Stimulated activated CD8-positive, alpha-beta memory T cell treated with anti-CD3 and anti-CD28 coated beads, Interleukin-12 subunit alpha, Interleukin-12 subunit beta, amount 100 ng/mL, for 4 hours (primary cell): ENCODE measurements around the gene METTL1.
"Not testable (repeated sequence)": the region's sequence is repeated elsewhere in the genome, so short reads cannot be mapped to it uniquely, and the experiment has no call there.

Source experiments
- DNase-seq: peaks from one replicate; pipeline ENCODE4 v3.0.0-alpha.2; 2020; ENCODE audit warnings: low read depth

METTL1 gene

DNA sequence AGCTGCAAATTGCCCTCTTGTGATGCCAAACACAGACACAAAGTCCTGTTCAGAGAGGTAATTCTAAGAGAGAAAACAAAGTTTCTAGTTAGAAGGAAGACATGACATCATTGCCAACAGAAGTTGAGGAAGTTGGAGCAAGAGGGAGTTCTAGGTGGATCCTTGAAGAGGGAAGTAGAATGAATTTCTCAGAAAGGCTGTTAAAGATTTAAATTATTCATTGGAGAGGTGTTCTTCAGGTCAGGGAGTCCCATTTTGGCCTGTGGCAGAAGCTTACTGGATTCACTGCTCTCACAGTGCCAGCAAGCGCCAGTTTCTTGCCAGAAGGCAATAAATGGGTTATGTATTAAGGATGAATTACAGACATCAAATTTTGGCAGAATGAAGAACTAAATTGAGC is 26.0 kb upstream of the METTL1 start:
- DNase-seq = no peak

- no peak for DNase-seq
Observed at GRCh38 chr12:57796996-57797395, 25.1 kb upstream of the METTL1 start.

DNA sequence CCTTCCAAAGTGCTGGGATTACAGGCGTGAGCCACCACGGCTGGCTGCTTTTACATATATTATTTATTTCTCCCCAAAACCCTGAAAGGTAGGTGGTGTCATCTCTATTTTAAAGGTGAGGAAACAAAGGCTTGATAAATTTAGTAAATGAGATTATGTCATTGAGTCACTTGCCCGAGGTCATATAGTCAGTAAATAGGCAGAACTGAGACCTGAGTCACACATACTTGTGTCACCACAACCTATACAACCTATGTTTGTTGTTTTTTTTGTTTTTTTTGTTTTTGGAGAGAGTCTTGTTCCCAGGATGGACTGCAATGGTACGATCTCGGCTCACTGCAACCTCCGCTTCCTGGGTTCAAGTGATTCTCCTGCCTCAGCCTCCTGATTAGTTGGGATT is 23.4 kb upstream of the METTL1 start:
- DNase-seq = no peak

DNA sequence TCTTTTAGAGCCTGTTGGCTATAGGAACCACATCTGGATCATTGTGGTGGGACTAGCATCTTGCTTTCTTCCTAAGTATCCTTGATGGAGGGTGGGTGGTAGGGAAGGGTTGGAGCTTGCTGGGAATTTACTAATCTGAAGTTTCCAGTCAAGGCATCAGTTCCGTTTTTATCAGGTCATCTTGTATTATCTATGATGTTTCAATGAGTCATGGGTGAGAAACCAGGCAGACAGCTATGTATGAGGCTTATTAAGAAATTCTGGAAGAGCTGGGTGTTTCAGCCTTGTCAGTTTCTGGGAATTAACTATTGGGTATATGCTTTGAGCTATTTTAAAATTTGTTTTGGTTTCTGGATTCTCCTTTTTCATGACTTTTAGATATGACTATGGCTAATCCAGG is 22.0 kb upstream of the METTL1 start:
- no peak for DNase-seq

- DNase-seq = no peak
Observed at GRCh38 chr12:57783861-57784260, 12.0 kb upstream of the METTL1 start.

DNA sequence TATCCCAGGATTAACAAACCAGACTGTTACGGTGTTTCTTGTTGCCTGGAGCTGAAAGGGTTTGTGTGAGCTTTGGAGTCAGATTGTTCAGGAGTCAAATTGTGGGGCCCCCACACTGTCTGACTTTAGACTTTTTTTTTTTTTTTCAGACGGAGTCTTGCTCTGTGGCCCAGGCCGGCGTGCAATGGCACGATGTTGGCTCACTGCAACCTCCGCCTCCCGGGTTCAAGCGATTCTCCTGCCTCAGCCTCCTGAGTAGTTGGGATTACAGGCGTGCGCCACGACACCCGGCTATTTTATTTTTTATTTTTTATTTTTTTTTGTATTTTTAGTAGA is 11.5 kb upstream of the METTL1 start:
- DNase-seq = no peak

GRCh38 chr12:57782608-57783465 is 10.9 kb upstream of the METTL1 start, which contains the start of gene TSFM:
TSS of gene TSFM (plus strand) at chr12:57782787. CDS start at chr12:57782802, 15 bp downstream.
- peak; percentile 92 for DNase-seq

DNA sequence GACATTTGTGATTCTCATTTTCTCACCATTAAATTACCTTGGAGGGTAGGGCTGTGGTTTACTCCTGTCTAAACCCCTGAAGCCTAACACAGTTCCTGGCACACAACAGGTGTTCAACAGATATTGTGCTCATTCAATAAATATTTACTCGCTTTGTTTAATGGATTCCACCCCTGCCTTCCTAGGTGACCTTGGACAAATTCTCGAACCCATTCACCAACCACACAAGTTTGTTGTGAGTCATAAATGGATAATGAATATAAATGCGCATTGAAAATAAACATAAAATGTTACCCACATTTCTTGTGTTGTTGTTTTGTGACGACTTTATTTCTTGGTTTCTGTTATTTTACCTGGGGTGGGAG is 10.3 kb upstream of the METTL1 start:
- no peak for DNase-seq

GRCh38 chr12:57781801-57782200 is 9.9 kb upstream of the METTL1 start:
- no peak for DNase-seq

- no peak for DNase-seq
Observed at GRCh38 chr12:57781244-57781643, 9.3 kb upstream of the METTL1 start.

GRCh38 chr12:57780284-57780897 is 8.5 kb upstream of the METTL1 start:
- no peak for DNase-seq

- DNase-seq = no peak
Observed at GRCh38 chr12:57779736-57780135, 7.8 kb upstream of the METTL1 start.

GRCh38 chr12:57777911-57778310 is 6.0 kb upstream of the METTL1 start:
- no peak for DNase-seq

DNA sequence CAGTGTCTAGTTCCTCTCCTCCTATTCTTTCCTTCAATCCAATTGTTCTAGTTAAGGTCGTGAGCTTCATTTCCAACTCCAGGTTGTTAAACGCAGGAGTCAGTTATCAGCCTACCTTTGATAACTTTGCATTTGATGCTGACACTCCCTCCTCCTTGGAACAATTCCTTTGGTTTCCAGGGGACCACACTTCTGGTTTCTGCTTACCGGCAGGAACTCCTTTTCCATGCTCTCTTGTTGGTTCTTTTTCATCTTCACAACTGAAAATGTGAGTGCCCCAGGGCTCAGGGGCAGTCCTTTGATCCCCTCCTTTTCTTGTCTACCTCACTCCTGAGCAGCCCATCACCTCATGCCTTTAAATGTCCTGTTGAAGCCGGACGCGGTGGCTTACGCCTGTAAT is 5.5 kb upstream of the METTL1 start:
- no peak for DNase-seq

GRCh38 chr12:57776247-57776587 is 4.3 kb upstream of the METTL1 start:
- no peak for DNase-seq

- no peak for DNase-seq
Observed at GRCh38 chr12:57775563-57776246, 3.8 kb upstream of the METTL1 start.

GRCh38 chr12:57775044-57775443 is 3.1 kb upstream of the METTL1 start:
- no peak for DNase-seq

DNA sequence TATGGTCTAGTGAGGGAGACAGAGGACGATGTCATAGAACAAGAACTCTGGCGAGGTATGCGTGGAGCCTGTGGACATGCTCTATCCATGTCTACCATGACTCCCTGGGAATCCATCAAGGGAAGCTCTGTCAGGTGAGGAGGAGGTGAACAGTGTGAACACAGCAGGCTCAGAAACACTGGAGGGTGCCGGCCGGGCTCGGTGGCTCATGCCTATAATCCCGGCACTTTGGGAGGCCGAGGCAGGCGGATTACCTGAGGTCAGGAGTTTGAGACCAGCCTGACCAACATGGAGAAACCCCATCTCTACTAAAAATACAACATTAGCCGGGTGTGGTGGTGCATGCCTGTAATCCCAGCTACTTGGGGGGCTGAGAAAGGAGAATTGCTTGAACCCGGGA is 2.7 kb upstream of the METTL1 start:
- not testable (repeated sequence) for DNase-seq

GRCh38 chr12:57772429-57773322 is 771 bp upstream of the METTL1 start, which contains the start of gene EEF1AKMT3:
TSS of gene EEF1AKMT3 (plus strand) at chr12:57772614. CDS start at chr12:57772725, 111 bp downstream.
- no peak for DNase-seq

GRCh38 chr12:57771236-57771872 is 551 bp downstream of the METTL1 start:
- DNase-seq = peak; percentile 76

GRCh38 chr12:57770734-57771133 is 1.2 kb downstream of the METTL1 start:
- no peak for DNase-seq

DNA sequence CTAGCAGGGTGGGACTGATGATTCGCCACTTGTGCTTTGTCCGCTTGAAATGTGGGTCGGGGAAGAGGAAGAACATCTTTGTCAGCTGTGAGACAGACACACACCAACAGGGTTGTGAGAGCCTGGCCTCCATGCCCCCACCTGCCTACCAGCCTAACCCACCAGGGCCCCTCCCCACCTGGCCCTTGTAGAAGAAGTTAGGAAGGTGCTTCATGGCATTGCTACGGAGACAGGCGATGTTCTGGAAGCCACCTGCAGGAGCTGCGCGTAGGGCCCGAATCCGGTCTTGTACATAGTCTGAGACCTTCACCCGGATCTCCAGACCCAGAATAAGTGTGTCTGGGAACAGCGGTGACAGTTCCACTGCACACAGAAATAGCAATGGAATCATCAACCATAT is 2.3 kb downstream of the METTL1 start:
- no peak for DNase-seq
